PC-3 (cell line): ENCODE data around the gene FAM163A. TPM values are rescaled to one million over a fixed set of nuclear protein-coding genes. Genes with fewer than 3 reads are reported as not detected.

Experiments used
- ATAC-seq: fragments of 200-7000 bp; cut with Tn5 transposase; 2 replicates; pipeline ENCODE4 v1.9.1; 2020; ENCODE audit warnings: mild to moderate bottlenecking, moderate library complexity
- BruUV-seq: library from RNA; stranded (reverse); fragments of 400-500 nt; replicated peaks from 2 replicates; lab custom pipeline; 2021; lab: Mats Ljungman, UMichigan
- CTCF ChIA-PET: fragments of 300-600 bp; sonication (Branson Sonifier 250); formaldehyde crosslinking; loops from one replicate; lab custom pipeline; 2022; ENCODE audit warnings: antibody characterized with exemption; lab: Charles Lee
- POLR2A ChIA-PET: fragments of 300-600 bp; sonication (Branson Sonifier 250); formaldehyde crosslinking; loops from one replicate; lab custom pipeline; 2022; ENCODE audit warnings: antibody characterized with exemption; ENCODE audit not compliant: unreplicated experiment; lab: Charles Lee
- DNase-seq: peaks from one replicate; pipeline ENCODE4 v3.0.0-alpha.2; 2015
- H2AFZ ChIP-seq: fragments of 300-600 bp; sonication (generic); 2 replicates; pipeline ENCODE4 v1.6.0; 2016; ENCODE audit warnings: antibody characterized with exemption, low read length
- H3F3A ChIP-seq: fragments of 300-600 bp; sonication (generic); one replicate; pipeline ENCODE4 v1.6.0; 2017; ENCODE audit warnings: antibody characterized with exemption, low read length, control low read depth, mild to moderate bottlenecking; ENCODE audit not compliant: unreplicated experiment
- H3K27ac ChIP-seq: fragments of 300-600 bp; sonication (generic); 2 replicates; pipeline ENCODE4 v1.5.1; 2016; ENCODE audit warnings: mild to moderate bottlenecking, low read length
- H3K27me3 ChIP-seq: fragments of 300-600 bp; sonication (generic); 2 replicates; pipeline ENCODE4 v1.6.1; 2016; ENCODE audit warnings: low read length, mixed read lengths
- H3K36me3 ChIP-seq: fragments of 300-600 bp; sonication (generic); 2 replicates; pipeline ENCODE4 v1.6.1; 2016; ENCODE audit warnings: low read depth, mixed run types, low read length, mixed read lengths
- H3K4me1 ChIP-seq: fragments of 300-600 bp; sonication (generic); 2 replicates; pipeline ENCODE4 v1.5.1; 2016; ENCODE audit warnings: low read length; ENCODE audit not compliant: insufficient read depth
- H3K4me2 ChIP-seq: fragments of 300-600 bp; sonication (generic); 2 replicates; pipeline ENCODE4 v1.6.0; 2016; ENCODE audit warnings: low read length
- H3K4me3 ChIP-seq: fragments of 300-600 bp; sonication (generic); 2 replicates; pipeline ENCODE4 v1.5.1; 2016; ENCODE audit warnings: mild to moderate bottlenecking, low read length, mixed read lengths
- H3K79me2 ChIP-seq: fragments of 300-600 bp; sonication (generic); 2 replicates; pipeline ENCODE4 v1.6.1; 2017; ENCODE audit warnings: low read length, mixed read lengths
- H3K9ac ChIP-seq: fragments of 300-600 bp; sonication (generic); 2 replicates; pipeline ENCODE4 v1.6.0; 2016; ENCODE audit warnings: mild to moderate bottlenecking, low read length
- H3K9me2 ChIP-seq: fragments of 300-600 bp; sonication (generic); replicated peaks from 2 replicates; pipeline ENCODE4 v1.6.1; 2016; ENCODE audit warnings: mixed run types, low read length, mixed read lengths
- H3K9me3 ChIP-seq: fragments of 300-600 bp; sonication (generic); 2 replicates; pipeline ENCODE4 v1.6.1; 2016; ENCODE audit warnings: low read length, mixed read lengths
- H4K20me1 ChIP-seq: fragments of 300-600 bp; sonication (generic); 2 replicates; pipeline ENCODE4 v1.6.1; 2016; ENCODE audit warnings: low read length, mixed read lengths
- CTCF ChIP-seq: fragments of 300-600 bp; sonication (generic); conservative IDR thresholded peaks from 2 replicates; pipeline ENCODE4 v1.5.1; 2017; ENCODE audit warnings: antibody characterized with exemption, low read depth, mild to moderate bottlenecking, low read length
- EZH2 ChIP-seq: fragments of 300-600 bp; sonication (generic); IDR thresholded peaks from one replicate; pipeline ENCODE4 v1.6.1; 2017; ENCODE audit warnings: antibody characterized with exemption, mild to moderate bottlenecking, low read length; ENCODE audit not compliant: unreplicated experiment
- EZH2phosphoT487 ChIP-seq: fragments of 300-600 bp; sonication (generic); IDR thresholded peaks from 2 replicates; pipeline ENCODE4 v1.6.1; 2018; ENCODE audit warnings: mild to moderate bottlenecking, antibody characterized with exemption, low read length, borderline replicate concordance
- intact Hi-C: fragments of 100-400 bp; cut with micrococcal nuclease; formaldehyde crosslinking; loops from 2 replicates; pipeline ENCODE4 v1.9.0; 2023
- total RNA-seq: library from RNA; depleted of rRNA; stranded (reverse); fragments of >200 nt; gene quantifications from 2 replicates; pipeline ENCODE4 v1.2.3, GENCODE V29; 2014

FAM163A gene
- total RNA-seq, 1 experiment from 2014 or later, result not detected

GRCh38 chr1:179744401-179745130 is 1.5 kb downstream of the FAM163A start:
- no peaks in the 10 kb centered on the region for H3K36me3 ChIP-seq
- CTCF ChIA-PET, result no interaction called here
- TF ChIP-seq EZH2, result no peak
- no peak for TF ChIP-seq CTCF
- TF ChIP-seq EZH2phosphoT487, result no peak
- DNase-seq (no peak), ATAC-seq (no peak)
- no peaks in the 10 kb centered on the region for H3F3A ChIP-seq
- intact Hi-C loops, result no loop called here
- H3K4me2 ChIP-seq, result no peak overlapping the region
- H2AFZ ChIP-seq, result no peak overlapping the region
- no peak overlapping the region for H3K27ac ChIP-seq
- POLR2A ChIA-PET, result no interaction called here
- H3K9me3 ChIP-seq, result no peaks in the 10 kb centered on the region
- BruUV-seq, result no TSS peak
- no peaks in the 10 kb centered on the region for H3K9me2 ChIP-seq
- no peaks in the 10 kb centered on the region; the same call in 1 of the 2 replicates for H3K27me3 ChIP-seq
- no peaks in the 10 kb centered on the region for H4K20me1 ChIP-seq
- no peak overlapping the region for H3K4me3 ChIP-seq
- H3K9ac ChIP-seq, result no peak overlapping the region
- no peaks in the 10 kb centered on the region for H3K79me2 ChIP-seq
- H3K4me1 ChIP-seq, result no peaks in the 10 kb centered on the region

GRCh38 chr1:179745131-179745611 is 2.1 kb downstream of the FAM163A start:
- Histone ChIP-seq H3K9me3 (no peaks in the 10 kb centered on the region), H3K36me3 (no peaks in the 10 kb centered on the region), H3K79me2 (no peaks in the 10 kb centered on the region), H3K4me3 (no peak overlapping the region), H3K9ac (no peak overlapping the region), H3K4me2 (no peak overlapping the region), H3K27ac (no peak overlapping the region), H4K20me1 (no peaks in the 10 kb centered on the region), H2AFZ (no peak overlapping the region), H3F3A (no peaks in the 10 kb centered on the region), H3K9me2 (no peaks in the 10 kb centered on the region), H3K27me3 (no peaks in the 10 kb centered on the region; the same call in 1 of the 2 replicates), H3K4me1 (no peaks in the 10 kb centered on the region)
- ChIA-PET CTCF (no interaction called here), POLR2A (no interaction called here)
- no peak for ATAC-seq
- no TSS peak for BruUV-seq
- intact Hi-C loops, result no loop called here
- no peak for DNase-seq
- TF ChIP-seq EZH2, result no peak
- no peak for TF ChIP-seq EZH2phosphoT487
- TF ChIP-seq CTCF, result no peak

- DNase-seq (no peak), ATAC-seq (no peak)
- intact Hi-C loops, result no loop called here
- no peaks in the 10 kb centered on the region for H4K20me1 ChIP-seq
- H3K79me2 ChIP-seq, result no peaks in the 10 kb centered on the region
- no peaks in the 10 kb centered on the region for H3F3A ChIP-seq
- no peak overlapping the region for H3K4me2 ChIP-seq
- ChIA-PET POLR2A (no interaction called here), CTCF (no interaction called here)
- H3K9me2 ChIP-seq, result no peaks in the 10 kb centered on the region
- no TSS peak for BruUV-seq
- no peak overlapping the region for H3K4me3 ChIP-seq
- H3K9ac ChIP-seq, result no peak overlapping the region
- H3K27ac ChIP-seq, result no peak overlapping the region
- TF ChIP-seq EZH2phosphoT487, result no peak
- H3K36me3 ChIP-seq, result no peaks in the 10 kb centered on the region
- no peak overlapping the region for H2AFZ ChIP-seq
- H3K4me1 ChIP-seq, result no peaks in the 10 kb centered on the region
- H3K9me3 ChIP-seq, result no peaks in the 10 kb centered on the region
- H3K27me3 ChIP-seq, result no peaks in the 10 kb centered on the region; the same call in 1 of the 2 replicates
These were observed 2.7 kb downstream of the FAM163A start for GRCh38 chr1:179745743-179746142.
